Activated CD4-positive, alpha-beta T cell treated with anti-CD3 and anti-CD28 coated beads, Interleukin-2, amount 10 ng/mL, durations not matched to agents 24 days and 14 days (primary cell): ENCODE measurements around the gene RNASEH2B. TPM values are rescaled to one million over a fixed set of nuclear protein-coding genes. Genes with fewer than 3 reads are reported as not detected.
A peak's percentile ranks its signal among the peaks of the same experiment; 100 is the strongest.

ENCODE experiments used
- DNase-seq: peaks from one replicate; pipeline ENCODE4 v3.0.0; 2022
- H3K27ac Mint-ChIP-seq: one replicate; pipeline ENCODE4 v1.8.0; 2022; ENCODE audit warnings: mild to moderate bottlenecking, mixed read lengths
- H3K27me3 Mint-ChIP-seq: one replicate; pipeline ENCODE4 v1.8.0; 2022; ENCODE audit warnings: mixed read lengths
- H3K36me3 Mint-ChIP-seq: one replicate; pipeline ENCODE4 v1.8.0; 2022; ENCODE audit warnings: low read depth, mild to moderate bottlenecking, mixed read lengths
- H3K4me1 Mint-ChIP-seq: one replicate; pipeline ENCODE4 v1.8.0; 2021; ENCODE audit warnings: mixed read lengths
- H3K4me3 Mint-ChIP-seq: one replicate; pipeline ENCODE4 v1.8.0; 2022; ENCODE audit warnings: mild to moderate bottlenecking, moderate library complexity, mixed read lengths
- H3K9me3 Mint-ChIP-seq: one replicate; pipeline ENCODE4 v1.8.0; 2021; ENCODE audit warnings: mixed read lengths
- intact Hi-C: fragments of 100-400 bp; cut with micrococcal nuclease; formaldehyde crosslinking; loops from one replicate; pipeline ENCODE4 v1.15.1; 2023
- total RNA-seq: library from RNA; stranded (reverse); gene quantifications from 2 replicates; pipeline ENCODE4 v1.2.3, GENCODE V29; 2022

The RNASEH2B gene
- total RNA-seq, 1 donor from 2014 or later = 57.9 TPM

DNA sequence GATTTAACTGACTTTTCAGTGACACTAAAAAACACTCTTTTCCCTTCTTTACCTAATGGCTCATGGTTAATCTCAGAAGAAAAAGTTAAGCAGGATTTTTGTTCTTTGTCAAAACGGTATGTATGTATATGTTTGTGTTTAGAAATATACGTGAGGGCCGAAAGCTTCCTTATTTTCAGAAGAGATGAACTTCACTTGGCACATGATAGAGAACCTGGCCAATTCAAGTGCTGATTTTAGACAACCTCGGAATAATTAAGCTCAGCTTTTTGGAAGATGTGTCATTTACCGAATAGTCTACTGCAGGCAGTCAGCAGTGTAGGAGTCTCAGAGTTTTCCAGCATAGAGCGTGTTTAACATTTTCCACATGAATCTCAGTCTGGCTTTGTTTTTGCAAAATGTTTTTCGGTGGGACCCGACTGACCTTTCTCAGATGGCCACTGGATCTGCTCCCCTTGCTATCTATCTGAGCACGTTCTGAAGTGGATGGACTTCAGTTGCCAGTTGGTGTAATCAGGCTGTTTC, 4.6 kb downstream of the RNASEH2B start:
- no peaks in the 10 kb centered on the region for H3K27me3 Mint-ChIP-seq
- H3K4me1 Mint-ChIP-seq = peaks cover 60% of the 10 kb centered on the region
- intact Hi-C loops = loop anchor here (5.0 to 10.0 kb wide), 4 partner anchors 199 to 687 kb away; no protein-coding TSS in a partner anchor
- peaks cover 12% of the 10 kb centered on the region for H3K36me3 Mint-ChIP-seq
- peak; percentile 45 for DNase-seq
- H3K4me3 Mint-ChIP-seq = no peak overlapping the region
- H3K27ac Mint-ChIP-seq = no peak overlapping the region
- peaks cover 4% of the 10 kb centered on the region for H3K9me3 Mint-ChIP-seq

- no peaks in the 10 kb centered on the region for H3K27me3 Mint-ChIP-seq
- peak; percentile 56 for DNase-seq
- peaks cover 60% of the 10 kb centered on the region for H3K4me1 Mint-ChIP-seq
- H3K9me3 Mint-ChIP-seq = peaks cover 4% of the 10 kb centered on the region
- peak overlapping the region; percentile 20 for H3K27ac Mint-ChIP-seq
- peak overlapping the region; percentile 26 for H3K4me3 Mint-ChIP-seq
- intact Hi-C loops = loop anchor here (5.0 to 10.0 kb wide), 4 partner anchors 200 to 688 kb away; no protein-coding TSS in a partner anchor
- H3K36me3 Mint-ChIP-seq = peaks cover 15% of the 10 kb centered on the region
Observed at GRCh38 chr13:50914848-50915247, 5.3 kb downstream of the RNASEH2B start.

- peak overlapping the region; percentile 26 for H3K4me3 Mint-ChIP-seq
- H3K27me3 Mint-ChIP-seq = no peaks in the 10 kb centered on the region
- intact Hi-C loops = loop anchor here (10.0 kb wide), 2 partner anchors 201 to 491 kb away; no protein-coding TSS in a partner anchor
- peak overlapping the region; percentile 20 for H3K27ac Mint-ChIP-seq
- peaks cover 20% of the 10 kb centered on the region for H3K36me3 Mint-ChIP-seq
- H3K4me1 Mint-ChIP-seq = peaks cover 60% of the 10 kb centered on the region
- H3K9me3 Mint-ChIP-seq = peaks cover 4% of the 10 kb centered on the region
- peak; percentile 70 for DNase-seq
Observed at GRCh38 chr13:50915565-50915964, 6.0 kb downstream of the RNASEH2B start.

- Mint-ChIP-seq H3K27ac (peak overlapping the region; percentile 84), H3K9me3 (peaks cover 5% of the 10 kb centered on the region), H3K4me3 (peak overlapping the region; percentile 70), H3K36me3 (peaks cover 29% of the 10 kb centered on the region), H3K27me3 (no peaks in the 10 kb centered on the region), H3K4me1 (peaks cover 52% of the 10 kb centered on the region)
- DNase-seq = peak; percentile 67
- intact Hi-C loops = loop anchor here (10.0 kb wide), 2 partner anchors 202 to 492 kb away; no protein-coding TSS in a partner anchor
Observed at GRCh38 chr13:50916701-50917184, 7.2 kb downstream of the RNASEH2B start.

GRCh38 chr13:50917572-50917971, 8.0 kb downstream of the RNASEH2B start:
- H3K4me1 Mint-ChIP-seq = peaks cover 44% of the 10 kb centered on the region
- H3K36me3 Mint-ChIP-seq = peaks cover 35% of the 10 kb centered on the region
- intact Hi-C loops = loop anchor here (10.0 kb wide), 2 partner anchors 203 to 493 kb away; no protein-coding TSS in a partner anchor

DNA sequence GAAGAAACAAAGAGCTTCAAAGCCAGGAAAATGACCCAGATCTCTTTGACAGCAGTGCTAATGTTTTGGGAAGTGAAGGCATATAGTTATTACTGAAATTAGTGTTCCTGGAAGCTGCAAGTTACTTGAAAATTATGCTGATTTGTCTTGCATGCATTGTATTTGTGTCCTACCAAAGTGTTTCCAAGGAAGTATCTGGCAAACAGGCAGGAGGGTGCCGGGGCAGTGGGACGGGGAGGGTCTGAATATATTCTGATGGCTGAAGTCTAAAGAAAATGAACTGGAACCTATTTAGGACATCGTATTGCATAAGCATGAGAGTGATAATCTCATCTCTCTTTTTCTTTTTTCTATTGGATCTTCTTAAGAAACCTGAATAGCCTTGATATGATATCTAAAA, 9.0 kb downstream of the RNASEH2B start:
- Mint-ChIP-seq H3K9me3 (peaks cover 22% of the 10 kb centered on the region), H3K36me3 (peaks cover 45% of the 10 kb centered on the region), H3K27me3 (no peaks in the 10 kb centered on the region), H3K27ac (no peak overlapping the region), H3K4me1 (peaks cover 40% of the 10 kb centered on the region), H3K4me3 (no peak overlapping the region)
- intact Hi-C loops = loop anchor here (10.0 kb wide), 2 partner anchors 204 to 494 kb away; no protein-coding TSS in a partner anchor
- peak; percentile 36 for DNase-seq

More at GRCh38 chr13:50917572-50917971, 8.0 kb downstream of the RNASEH2B start:
- H3K4me3 Mint-ChIP-seq = no peak overlapping the region
- peak overlapping the region; percentile 84 for H3K27ac Mint-ChIP-seq
- H3K27me3 Mint-ChIP-seq = no peaks in the 10 kb centered on the region
- H3K9me3 Mint-ChIP-seq = peaks cover 13% of the 10 kb centered on the region
- peak; percentile 40 for DNase-seq

- intact Hi-C loops = loop anchor here (10.0 kb wide), 2 partner anchors 204 to 494 kb away; no protein-coding TSS in a partner anchor
- H3K9me3 Mint-ChIP-seq = peaks cover 24% of the 10 kb centered on the region
Observed at GRCh38 chr13:50919277-50919676, 9.7 kb downstream of the RNASEH2B start.

DNA sequence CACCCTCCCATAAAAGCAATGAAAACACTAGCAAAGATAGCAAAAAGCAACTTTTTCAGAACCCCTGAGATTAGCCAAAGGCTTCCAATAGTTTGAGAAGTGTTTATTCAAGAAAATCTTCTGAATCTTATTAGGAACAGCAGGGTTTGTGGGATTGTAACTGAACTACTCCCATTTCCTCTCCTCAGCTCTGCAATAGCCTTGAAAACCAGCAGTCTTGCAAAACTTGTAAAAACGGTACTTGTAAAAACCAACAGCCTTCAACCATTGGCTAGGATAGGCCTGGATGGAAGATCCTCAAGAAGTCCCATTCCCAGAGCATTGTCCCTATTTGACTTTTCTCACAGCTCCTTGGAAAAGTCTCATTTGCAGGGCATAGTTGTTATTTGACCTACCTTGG, 12.1 kb downstream of the RNASEH2B start:
- peaks cover 33% of the 10 kb centered on the region for H3K9me3 Mint-ChIP-seq
- no peaks in the 10 kb centered on the region for H3K27me3 Mint-ChIP-seq
- DNase-seq = no peak
- peaks cover 66% of the 10 kb centered on the region for H3K36me3 Mint-ChIP-seq
- no peak overlapping the region for H3K27ac Mint-ChIP-seq
- intact Hi-C loops = no loop called here
- H3K4me1 Mint-ChIP-seq = peaks cover 19% of the 10 kb centered on the region
- H3K4me3 Mint-ChIP-seq = no peak overlapping the region

More at GRCh38 chr13:50919277-50919676, 9.7 kb downstream of the RNASEH2B start:
- Mint-ChIP-seq H3K36me3 (peaks cover 52% of the 10 kb centered on the region), H3K4me1 (peaks cover 37% of the 10 kb centered on the region), H3K27me3 (no peaks in the 10 kb centered on the region), H3K27ac (no peak overlapping the region), H3K4me3 (no peak overlapping the region)
- DNase-seq = peak; percentile 43

- intact Hi-C loops = no loop called here
- H3K27me3 Mint-ChIP-seq = no peaks in the 10 kb centered on the region
- no peak overlapping the region for H3K27ac Mint-ChIP-seq
- H3K9me3 Mint-ChIP-seq = peaks cover 29% of the 10 kb centered on the region
- H3K4me3 Mint-ChIP-seq = no peak overlapping the region
- peaks cover 11% of the 10 kb centered on the region for H3K4me1 Mint-ChIP-seq
- DNase-seq = no peak
- peaks cover 67% of the 10 kb centered on the region for H3K36me3 Mint-ChIP-seq
Observed at GRCh38 chr13:50923272-50923671, 13.7 kb downstream of the RNASEH2B start.

- Mint-ChIP-seq H3K4me3 (no peak overlapping the region), H3K4me1 (peaks cover 10% of the 10 kb centered on the region), H3K36me3 (peaks cover 63% of the 10 kb centered on the region), H3K27ac (no peak overlapping the region), H3K9me3 (peaks cover 29% of the 10 kb centered on the region), H3K27me3 (no peaks in the 10 kb centered on the region)
- intact Hi-C loops = no loop called here
- DNase-seq = no peak
Observed at GRCh38 chr13:50924025-50924424, 14.4 kb downstream of the RNASEH2B start.

DNA sequence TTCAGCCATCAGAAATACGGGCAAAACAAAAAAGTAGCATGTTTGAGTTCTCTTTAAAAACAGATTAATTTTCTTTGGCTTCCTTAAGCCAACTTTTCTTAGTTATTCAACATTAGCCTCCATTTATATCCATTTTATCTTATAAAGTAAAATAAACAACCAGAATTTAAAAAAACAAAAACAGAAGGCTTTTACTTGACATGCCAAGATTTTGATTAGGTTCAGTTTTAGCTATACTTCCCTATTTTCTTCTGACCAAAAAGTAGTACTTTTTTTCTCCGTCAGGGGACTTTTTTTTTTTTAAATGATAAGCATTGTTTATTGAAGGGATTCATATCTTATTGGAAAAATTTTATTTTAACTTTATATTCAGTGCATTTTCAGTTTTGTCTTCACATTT, 18.1 kb downstream of the RNASEH2B start:
- intact Hi-C loops = no loop called here
- Mint-ChIP-seq H3K36me3 (peaks cover 65% of the 10 kb centered on the region), H3K27me3 (no peaks in the 10 kb centered on the region), H3K4me1 (peaks cover 16% of the 10 kb centered on the region), H3K27ac (no peak overlapping the region), H3K9me3 (peaks cover 18% of the 10 kb centered on the region), H3K4me3 (no peak overlapping the region)
- no peak for DNase-seq

GRCh38 chr13:50928102-50928501, 18.5 kb downstream of the RNASEH2B start:
- peaks cover 14% of the 10 kb centered on the region for H3K9me3 Mint-ChIP-seq
- H3K27ac Mint-ChIP-seq = no peak overlapping the region
- peaks cover 63% of the 10 kb centered on the region for H3K36me3 Mint-ChIP-seq
- peaks cover 16% of the 10 kb centered on the region for H3K4me1 Mint-ChIP-seq
- DNase-seq = no peak
- no peak overlapping the region for H3K4me3 Mint-ChIP-seq
- intact Hi-C loops = no loop called here
- no peaks in the 10 kb centered on the region for H3K27me3 Mint-ChIP-seq

DNA sequence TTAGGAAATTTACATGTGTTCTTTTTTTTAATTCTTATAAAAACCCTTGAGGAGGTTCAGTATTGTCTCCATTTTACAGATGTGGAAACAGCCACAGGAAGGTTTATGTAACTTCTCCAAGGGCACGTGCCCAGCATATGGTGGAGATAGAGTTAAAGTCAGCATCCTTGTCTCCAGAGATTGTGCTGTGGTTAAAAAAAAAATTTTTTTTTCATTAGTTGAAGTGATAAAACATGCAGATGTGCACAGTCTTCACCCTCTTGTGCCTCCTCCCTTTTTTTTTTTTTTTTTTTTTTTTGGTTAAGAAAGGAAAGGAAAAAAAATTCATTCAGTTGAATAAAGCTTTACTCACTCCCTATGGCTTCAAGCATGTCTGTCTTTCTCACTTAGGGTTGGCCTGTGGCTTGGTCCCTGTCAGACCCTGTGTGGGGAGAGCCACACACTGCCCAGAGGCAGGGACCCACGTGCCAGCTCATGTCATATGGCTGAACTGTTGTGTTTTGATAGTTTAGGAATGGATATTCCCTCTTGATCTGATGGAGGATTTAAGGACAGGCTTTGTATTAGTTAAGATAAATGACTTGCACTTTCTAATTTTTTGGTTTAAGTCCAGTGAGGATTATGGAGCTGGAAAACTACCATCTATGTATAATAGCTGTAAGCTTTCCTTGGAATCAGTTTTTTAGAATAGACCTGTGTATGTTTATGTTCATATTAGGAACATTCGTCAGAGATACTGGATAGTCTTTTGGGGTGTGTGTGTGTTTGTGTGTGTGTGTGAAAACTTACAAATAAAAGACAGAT, 19.3 kb downstream of the RNASEH2B start:
- H3K4me3 Mint-ChIP-seq = no peak overlapping the region
- DNase-seq = peak; percentile 40
- H3K36me3 Mint-ChIP-seq = peaks cover 60% of the 10 kb centered on the region
- H3K4me1 Mint-ChIP-seq = peaks cover 16% of the 10 kb centered on the region
- no peak overlapping the region for H3K27ac Mint-ChIP-seq
- H3K27me3 Mint-ChIP-seq = no peaks in the 10 kb centered on the region
- H3K9me3 Mint-ChIP-seq = peaks cover 10% of the 10 kb centered on the region
- intact Hi-C loops = no loop called here

GRCh38 chr13:50932091-50932490, 22.5 kb downstream of the RNASEH2B start:
- peaks cover 11% of the 10 kb centered on the region for H3K9me3 Mint-ChIP-seq
- intact Hi-C loops = no loop called here
- DNase-seq = no peak
- H3K4me3 Mint-ChIP-seq = no peak overlapping the region
- peaks cover 12% of the 10 kb centered on the region for H3K4me1 Mint-ChIP-seq
- H3K36me3 Mint-ChIP-seq = peaks cover 69% of the 10 kb centered on the region
- no peak overlapping the region for H3K27ac Mint-ChIP-seq
- H3K27me3 Mint-ChIP-seq = no peaks in the 10 kb centered on the region
